GM18907 (cell line): ENCODE measurements around the gene ITPK1.
"Not testable (repeated sequence)": the region's sequence is repeated elsewhere in the genome, so short reads cannot be mapped to it uniquely, and the experiment has no call there.

Experiments used
- ATAC-seq: cut with Tn5 transposase; IDR thresholded peaks from one replicate; pipeline ENCODE4 v1.9.1; 2021; ENCODE audit warnings: mild to moderate bottlenecking, moderate library complexity; ENCODE audit not compliant: unreplicated experiment

The ITPK1 gene

DNA sequence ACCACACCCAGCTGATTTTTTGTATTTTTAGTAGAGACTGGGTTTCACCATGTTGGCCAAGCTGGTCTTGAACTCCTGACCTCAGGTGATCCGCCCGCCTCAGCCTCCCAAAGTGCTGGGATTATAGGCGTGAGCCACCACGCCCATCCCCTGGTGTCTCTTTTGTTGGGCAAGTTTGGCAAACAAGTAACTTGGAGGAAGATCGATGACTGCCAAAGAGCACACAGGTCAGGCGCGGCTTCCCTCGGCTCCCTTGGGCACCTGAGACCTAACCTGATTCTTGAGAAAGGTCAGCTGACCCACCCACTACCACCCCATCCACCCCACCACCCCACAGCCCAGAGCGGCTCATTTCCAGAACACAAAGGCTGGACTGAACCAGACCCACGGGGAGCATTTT lies 9.9 kb downstream of the ITPK1 start:
- not testable (repeated sequence) for ATAC-seq

DNA sequence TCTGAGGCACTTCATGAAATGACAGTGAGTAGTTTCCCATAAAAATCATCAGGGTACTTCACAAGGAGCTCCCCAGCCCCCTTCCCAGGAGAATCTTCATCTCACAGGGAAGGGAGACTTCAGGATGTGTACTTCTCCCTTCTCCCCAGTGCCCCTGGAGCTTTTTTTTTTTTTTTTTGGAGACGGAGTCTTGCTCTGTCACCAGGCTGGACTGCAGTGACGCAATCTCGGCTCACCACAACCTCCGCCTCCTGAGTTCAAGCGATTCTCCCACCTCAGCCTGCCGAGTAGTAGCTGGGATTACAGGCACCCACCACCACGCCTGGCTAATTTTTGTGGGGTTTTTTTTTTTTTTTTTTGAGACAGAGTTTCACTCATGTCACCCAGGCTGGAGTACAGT lies 10.4 kb downstream of the ITPK1 start:
- no peak for ATAC-seq

DNA sequence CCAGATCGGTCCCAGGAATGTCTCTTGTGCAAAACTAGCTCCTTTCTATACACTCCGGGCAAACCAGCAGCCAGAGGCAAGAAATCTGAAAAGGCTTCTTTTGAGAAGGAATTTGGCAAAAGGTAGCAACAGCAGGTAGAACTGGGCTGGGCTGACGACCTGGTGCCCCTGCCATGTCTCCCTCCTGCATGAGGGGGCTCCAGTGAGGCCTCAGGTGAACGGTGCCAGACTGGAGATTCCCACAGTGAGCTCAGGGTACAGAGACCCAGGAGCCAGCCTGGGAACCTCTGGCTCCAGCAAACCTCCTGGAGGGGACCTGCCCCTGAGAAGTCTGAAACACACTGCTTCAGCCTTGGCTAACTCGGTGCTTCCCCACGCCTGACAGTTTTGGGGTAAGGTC lies 10.8 kb downstream of the ITPK1 start:
- no peak for ATAC-seq

DNA sequence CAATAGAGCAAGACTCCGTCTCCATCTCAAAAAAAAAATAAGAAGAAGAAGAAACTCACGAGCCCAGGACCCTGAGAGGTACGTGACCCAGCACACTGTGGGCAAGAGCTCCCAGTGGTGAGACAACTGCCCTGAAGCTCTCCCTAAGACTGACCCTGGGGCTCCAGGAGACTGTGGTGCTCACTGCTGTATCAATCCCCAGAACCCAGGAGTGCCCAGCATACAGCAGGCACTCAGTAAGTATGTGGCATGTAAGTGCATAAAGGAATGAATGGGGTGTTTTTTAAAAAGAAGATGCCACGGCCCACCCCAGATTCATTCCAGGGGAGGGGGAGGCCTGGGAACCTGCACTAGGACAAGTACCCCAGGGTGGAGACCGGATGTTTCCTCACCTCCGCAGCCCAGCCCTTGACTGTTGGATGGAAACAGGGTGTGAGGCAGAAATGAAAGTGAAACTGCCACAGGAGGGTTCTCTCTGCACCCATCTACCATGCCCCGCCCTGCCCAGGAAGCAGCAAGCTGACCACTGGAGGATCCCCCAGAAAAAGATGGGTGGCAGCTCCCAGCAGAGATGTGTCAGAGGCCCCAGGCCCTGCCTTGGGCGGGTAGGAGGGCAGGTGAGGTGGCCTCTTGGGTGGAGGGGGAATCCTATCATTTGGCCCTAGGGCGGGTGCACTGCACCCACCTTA lies 12.2 kb downstream of the ITPK1 start:
- peak; percentile 93 for ATAC-seq

DNA sequence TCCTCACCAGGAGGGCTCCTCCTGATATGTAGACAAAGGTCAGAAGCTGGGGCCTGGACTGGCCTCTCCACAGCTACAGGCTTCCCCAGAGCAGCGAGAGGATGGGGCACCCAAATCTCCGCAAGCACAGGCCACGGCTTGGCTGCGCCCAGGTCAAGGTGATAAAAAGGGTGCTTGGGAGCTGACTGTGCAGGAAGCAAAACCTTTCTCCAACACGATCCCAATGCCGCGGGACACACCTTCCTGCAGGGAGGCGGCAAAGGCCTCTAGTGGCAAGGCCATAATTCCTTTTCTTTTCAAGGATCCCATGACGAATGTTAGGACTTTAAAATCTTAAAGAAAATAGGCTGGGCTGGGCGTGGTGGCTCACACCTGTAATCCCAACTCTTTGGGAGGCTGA lies 13.6 kb downstream of the ITPK1 start:
- no peak for ATAC-seq

DNA sequence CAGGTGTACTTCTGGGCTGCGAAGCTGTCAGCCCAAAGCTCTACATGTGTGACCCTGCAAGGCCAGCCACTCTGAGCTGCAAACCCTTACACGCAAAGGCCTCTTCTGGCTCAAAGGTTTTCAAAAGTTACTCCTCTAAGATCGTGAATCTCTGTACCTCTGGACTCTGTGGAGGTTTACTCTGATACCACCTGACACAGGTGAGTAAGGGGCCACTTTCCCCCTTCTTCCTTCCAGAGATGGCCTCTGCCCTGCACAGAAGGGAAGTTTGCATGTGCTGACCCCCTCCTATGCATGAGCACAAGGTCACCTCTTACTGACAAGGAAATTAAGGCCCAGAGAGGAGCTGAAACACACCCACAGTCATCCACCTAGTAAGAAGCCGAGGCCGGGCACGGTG lies 14.5 kb downstream of the ITPK1 start:
- no peak for ATAC-seq

DNA sequence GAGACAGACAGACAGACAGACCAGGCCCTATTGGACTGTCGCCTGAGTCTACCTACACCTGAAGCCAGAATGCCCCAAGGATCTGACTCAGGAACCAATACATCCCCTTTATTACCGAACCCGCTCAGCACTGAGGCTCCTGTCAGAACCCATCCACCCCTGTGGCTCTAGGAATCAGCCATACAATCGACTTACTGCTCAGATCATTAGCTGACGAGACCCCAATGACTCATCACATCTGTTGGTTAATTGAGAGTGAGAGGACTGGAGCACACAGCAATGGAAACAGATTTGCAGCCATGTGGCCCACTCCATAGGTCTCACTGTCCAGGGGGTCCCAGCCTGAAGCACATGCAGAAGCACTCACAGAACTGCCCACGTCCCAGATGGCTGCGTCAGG lies 15.2 kb downstream of the ITPK1 start:
- ATAC-seq, result no peak

DNA sequence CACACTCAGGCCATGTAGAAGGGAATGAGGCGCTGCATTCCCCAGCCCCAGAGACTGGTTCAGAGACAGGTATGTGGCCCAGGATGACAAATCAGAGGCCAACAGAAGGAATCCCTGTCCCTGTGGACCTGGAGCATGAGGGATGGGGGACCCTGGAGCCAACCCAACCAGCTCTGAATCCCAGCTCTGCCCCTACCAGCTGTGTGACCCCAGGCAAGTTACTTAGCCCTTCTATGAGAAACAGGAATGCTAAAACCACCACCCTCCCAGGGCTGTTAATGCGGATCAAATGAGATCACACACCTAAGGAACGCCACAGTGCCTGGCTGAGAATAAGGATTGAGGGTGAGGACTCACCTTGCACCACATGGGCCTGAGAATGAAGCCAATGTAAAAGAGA lies 15.6 kb downstream of the ITPK1 start:
- no peak for ATAC-seq

DNA sequence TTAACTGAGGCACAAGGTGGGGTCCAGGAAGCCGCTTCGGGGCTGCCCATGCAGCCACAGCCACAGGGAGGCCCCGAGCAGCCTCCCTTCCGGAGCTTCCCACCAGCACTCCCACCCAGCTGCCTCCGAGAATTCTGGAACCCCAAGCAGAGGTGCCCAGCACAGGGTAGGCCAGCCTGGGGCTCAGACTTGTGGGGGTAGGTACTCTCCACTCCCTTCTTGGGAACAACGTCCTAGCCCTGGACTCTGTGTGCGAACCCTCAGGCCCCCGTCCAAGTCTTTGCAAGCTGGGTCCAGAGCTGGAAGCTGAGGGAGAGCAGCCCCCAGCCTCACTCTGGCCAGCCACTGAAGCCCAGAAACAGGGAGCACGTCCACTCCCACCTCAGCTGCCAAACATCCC lies 16.1 kb downstream of the ITPK1 start:
- no peak for ATAC-seq

DNA sequence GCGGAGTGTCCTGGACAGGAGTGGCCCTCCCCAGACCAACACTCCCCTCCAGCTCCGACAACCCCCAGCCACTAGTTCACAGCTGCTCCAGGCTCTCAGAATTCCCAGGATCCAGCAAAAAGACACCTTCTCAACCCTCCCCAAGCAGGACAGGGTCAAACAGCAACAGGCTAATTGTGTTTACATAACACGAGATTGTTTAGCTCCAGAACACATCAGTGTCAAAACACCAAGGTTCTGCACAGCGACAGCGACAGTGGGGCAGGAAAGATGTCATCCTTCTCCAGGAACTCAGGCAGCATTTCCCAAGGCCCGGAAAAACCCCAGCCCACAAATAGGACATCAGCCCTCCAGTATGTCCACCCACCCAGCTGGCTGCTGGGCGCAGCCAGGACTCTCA lies 16.5 kb downstream of the ITPK1 start:
- ATAC-seq, result no peak

DNA sequence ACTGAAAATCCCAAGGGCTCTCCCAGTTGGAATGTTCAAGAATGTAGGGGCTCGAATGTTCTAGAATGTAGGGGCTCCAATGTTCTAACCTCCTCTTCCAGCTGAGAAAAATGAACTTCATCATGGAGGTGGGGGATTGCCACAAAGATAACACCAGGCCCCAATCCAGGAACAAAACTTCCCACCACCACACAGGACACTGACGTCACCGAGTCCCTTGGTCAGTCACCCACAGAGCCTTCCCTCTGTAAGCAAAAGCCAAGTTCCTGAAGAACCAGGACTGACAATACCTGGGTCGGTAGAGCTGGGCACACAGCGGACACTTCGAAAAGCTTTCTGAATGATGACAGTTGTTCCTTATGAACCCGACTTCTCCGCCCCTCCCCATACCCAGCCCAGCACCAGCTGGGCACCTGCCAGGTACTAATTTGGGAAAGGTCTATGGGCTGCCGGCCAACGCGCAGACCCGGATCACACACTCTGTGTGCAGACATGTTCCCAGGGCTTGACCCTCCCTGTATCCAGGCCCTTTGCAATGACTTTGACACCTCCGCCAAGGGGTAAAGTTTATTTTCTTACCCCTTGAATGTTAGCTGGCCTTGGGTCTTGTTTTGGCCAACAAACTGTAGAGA lies 18.9 kb downstream of the ITPK1 start:
- no peak for ATAC-seq

DNA sequence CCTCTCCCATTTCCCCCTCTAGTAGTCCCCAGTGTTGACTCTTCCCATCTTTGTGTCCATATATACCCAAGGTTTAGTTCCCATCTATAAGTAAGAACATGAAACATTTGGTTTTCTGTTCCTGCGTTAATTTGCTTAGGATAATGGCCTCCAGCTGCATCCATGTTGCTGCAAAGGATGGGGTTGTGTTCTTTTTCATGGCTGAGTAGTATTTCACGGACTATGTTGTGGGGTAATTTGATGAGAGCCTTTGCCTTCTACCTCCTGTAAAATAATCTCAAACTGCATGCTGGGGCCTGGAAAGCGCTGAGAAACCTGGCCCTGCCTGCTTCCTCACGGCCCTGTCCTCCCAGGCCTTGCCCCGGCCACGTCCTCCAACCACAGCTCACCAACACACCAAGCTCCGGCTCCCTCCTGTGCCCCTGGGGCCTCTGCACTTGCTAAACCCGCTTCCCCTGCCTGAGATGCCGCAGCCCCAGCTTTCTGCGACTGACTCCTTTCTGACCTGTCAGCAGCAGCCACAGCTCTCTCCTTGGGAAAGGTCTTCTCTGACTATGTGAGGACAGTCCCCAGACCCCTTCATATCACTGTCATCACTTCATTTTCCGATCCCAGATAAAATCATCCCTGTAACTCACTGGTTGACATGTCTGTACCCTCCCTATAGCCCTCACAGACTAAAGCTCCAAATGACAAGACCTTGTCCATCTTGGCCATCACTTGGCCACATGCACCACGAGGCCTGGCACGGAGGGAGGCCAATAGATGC lies 19.8 kb downstream of the ITPK1 start:
- no peak for ATAC-seq

DNA sequence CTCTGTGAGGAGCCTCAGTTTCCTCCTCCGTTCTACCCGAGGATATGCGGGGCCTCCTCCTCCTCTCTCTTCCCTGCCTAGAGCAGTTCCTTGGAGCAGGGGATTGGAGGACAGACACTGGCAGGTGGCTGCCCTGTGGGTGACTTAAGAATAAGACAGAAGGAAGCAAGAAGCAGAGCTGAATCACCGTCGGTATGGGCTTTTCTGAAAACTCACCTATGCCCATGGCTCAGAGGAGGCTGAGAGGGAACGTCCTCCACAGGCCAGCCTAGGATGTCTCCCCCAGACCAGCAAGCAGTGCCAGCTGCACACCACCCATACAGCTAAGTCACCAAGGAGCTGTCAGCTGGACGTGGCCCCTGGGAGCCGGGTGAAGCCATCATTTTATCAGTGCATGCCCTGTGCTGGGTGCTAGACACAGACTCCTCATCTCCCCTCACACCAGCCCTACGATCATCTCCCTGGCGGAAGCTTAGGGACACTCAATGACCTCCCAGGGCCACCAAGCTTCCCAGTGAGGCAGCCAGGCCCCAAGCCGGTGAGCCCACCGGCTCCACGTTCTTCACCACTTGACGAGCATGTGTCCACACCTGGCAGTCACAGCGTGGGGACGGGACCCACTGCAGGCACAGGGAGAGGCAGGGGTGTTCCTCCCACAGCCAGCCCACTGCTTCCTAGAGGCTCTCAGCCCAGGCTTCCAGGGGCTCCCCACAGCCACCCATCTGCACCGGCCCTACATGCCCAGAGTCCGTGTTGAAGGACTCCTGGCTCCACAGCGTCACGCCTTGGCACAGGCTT lies 21.4 kb downstream of the ITPK1 start:
- no peak for ATAC-seq

DNA sequence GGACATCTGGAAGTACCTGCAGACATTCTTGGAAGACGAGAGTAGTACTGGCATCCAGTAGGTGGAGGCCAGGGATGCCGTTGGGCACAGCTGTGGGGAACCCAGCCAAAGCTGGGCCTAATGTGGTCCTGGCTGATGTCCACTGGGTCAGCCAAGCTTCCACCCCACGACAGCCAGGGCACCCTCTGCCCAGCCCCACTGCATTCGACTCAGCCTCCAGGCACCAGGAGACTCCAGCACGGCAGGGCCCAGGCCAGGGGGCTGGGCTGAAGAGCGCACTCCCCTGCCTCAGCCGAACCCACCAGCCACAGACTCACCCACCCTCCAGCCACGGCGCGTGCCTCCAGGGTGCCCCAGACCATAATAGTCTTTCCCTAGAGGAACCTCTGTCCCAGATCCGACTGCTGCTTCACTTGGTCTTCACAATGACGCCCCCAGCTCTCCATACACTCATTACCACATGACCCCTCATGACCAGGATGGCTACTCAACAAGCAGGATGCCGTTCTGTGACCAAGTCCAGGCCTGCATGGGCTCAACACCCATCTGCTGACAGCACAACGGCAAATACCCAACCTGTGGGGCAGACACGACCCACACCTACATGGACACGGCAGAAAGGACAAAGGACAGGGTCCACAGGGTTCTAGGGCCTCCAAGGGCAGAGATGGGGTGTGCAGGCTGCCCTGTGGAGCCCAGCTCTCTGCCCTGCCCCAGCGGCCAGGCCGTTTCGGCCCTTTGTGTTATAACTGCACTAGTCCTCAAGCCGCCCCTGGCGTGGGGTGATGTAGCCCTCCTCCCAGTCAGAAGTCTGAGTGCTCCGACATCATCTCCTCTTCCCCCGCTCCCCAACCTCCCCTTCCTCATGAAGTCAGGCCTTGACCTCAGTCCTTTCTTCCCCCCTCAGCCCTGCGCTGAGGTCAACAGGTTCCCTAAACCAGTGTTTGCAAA lies 22.8 kb downstream of the ITPK1 start:
- ATAC-seq, result no peak

DNA sequence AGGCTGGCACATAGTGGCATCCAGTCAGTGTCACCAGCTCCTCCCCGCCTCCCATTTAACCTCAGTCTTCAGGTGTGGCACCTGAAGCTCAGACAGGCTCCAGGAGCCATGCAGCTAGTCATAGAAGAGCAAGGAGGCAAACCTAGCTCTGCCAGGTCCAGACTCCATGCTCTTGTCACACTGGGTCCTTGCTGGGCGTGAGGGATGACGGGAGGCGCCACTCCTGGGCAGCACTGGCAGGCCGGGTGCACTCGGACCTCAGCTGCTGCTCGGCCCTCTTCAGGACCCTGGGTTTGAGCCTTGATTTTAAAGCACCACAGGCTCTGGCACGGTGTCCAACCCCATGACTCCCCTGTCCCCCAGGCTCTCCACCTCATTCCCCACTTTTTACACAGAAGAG lies 24.1 kb downstream of the ITPK1 start:
- no peak for ATAC-seq

DNA sequence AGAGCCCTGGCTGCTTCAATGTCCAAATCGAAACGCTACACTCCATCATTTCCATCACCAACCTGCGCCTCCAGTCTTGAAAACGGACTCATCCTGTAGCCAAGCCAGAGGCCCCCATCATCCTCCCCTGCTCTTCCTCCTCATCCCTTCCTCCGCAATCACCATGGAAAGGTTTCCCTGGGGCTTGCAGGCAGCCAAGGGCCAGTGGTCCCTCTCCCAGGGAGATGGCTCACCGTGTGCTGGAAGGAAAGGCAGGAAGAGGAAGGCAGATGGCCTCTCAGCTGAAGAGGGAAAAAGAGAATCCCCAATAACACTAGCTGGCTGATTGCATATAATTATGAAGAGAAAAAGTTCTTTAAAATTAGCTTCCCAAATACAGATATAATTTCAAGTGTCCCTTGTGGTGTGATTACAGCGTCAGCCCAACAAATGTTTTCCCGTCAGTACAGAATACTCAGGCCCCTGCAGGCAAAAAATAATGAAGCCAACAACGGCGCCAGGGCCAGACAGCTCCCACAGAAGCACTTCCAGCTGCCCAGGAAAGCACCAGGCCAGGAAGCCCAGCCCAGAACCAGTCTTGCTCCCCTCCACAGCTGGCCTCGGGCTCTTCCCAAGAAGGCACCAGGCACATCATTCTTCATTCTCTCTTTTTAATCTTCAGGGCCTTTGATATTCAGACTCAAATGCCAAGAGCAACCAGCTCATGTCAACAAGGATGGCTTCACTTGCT lies 24.7 kb downstream of the ITPK1 start:
- ATAC-seq, result no peak

DNA sequence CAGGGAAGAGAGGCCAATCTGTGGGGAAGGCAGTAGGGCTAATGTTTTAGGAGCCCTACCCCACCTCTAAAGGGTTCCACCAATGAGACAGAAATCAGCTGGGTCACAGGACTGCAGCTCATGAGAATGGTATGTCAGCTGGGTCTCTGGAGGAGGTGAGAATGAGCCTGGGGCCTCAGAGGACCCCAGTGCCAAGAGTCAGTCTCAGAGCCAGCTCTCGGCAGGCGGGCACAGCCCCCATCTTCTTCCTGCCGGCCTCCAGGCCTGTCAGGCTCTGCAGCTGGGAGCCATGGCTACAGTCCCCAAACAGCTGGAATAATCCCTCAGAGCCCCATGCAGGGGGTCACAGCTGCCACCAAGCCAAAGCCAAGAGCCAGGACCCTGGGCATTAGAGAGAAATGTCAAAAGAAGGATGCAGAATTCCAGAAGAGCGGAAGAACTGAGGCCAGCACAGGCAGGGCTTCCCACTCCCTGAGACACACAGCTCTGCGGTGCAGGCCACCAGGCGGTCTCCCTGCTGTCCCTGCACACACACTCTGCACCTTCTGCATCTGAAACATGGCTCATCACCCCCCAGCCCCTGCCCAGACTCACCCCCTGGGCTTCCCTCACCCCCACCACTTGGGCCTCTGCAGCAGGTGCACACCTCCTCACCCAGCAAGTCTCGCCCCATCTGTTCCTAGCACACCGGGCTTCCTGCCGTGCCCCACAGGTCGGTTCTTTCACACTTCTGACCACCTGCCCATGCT lies 26.0 kb downstream of the ITPK1 start:
- ATAC-seq, result no peak

DNA sequence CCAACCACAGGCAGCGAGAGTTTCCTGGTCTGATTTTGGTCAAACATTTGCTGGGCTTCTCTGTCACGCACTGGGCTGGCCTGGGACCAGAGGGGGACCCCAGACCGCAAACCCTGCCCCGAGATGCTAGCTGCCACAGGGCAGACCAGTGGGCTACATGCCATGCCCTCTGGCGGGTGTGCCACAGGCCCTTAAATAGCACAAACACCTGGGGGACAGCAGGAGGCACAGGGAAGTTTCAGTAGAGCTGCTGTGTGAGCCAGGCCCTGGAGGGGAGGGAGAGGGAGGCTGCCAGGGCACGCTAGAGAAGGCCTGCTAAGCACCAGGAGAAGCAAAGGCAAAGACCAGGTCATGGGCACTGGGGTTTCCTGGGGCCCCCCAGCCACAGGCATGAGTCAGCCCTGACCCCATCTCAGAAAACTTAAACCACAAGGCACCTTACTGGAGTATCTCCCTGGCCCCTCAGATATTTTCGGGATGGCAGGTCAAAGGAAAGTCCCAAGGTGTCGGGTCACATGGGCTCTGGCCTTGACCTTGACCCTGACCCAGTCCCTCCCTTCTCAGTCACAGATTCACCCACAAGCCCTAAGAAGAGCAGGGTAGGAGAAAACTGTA lies 29.2 kb downstream of the ITPK1 start:
- peak; percentile 73 for ATAC-seq
